Neural crest cell (in vitro differentiated cells): ENCODE data around the gene SH2D1B. TPM values are rescaled to one million over a fixed set of nuclear protein-coding genes. Genes with fewer than 3 reads are reported as not detected.
A peak's percentile ranks its signal among the peaks of the same experiment; 100 is the strongest.
"Not testable (repeated sequence)": the region's sequence is repeated elsewhere in the genome, so short reads cannot be mapped to it uniquely, and the experiment has no call there.

Experiments
- DNase-seq: peaks from one replicate; pipeline ENCODE4 v3.0.0; 2021; ENCODE audit warnings: low read depth, mixed read lengths, low spot score
- H3K27ac Mint-ChIP-seq: one replicate; pipeline ENCODE4 v1.8.0; 2021; ENCODE audit warnings: mild to moderate bottlenecking, mixed read lengths; ENCODE audit not compliant: unreplicated experiment
- H3K27me3 Mint-ChIP-seq: 2 replicates; pipeline ENCODE4 v1.8.0; 2021; ENCODE audit warnings: low read depth, mild to moderate bottlenecking, mixed read lengths
- H3K36me3 Mint-ChIP-seq: 2 replicates; pipeline ENCODE4 v1.8.0; 2021; ENCODE audit warnings: low read depth, mild to moderate bottlenecking, mixed read lengths
- H3K4me1 Mint-ChIP-seq: 2 replicates; pipeline ENCODE4 v1.8.0; 2021; ENCODE audit warnings: mixed read lengths
- H3K4me3 Mint-ChIP-seq: one replicate; pipeline ENCODE4 v1.8.0; 2021; ENCODE audit warnings: mild to moderate bottlenecking, mixed read lengths
- H3K9me3 Mint-ChIP-seq: 2 replicates; pipeline ENCODE4 v1.8.0; 2021; ENCODE audit warnings: mixed read lengths
- CTCF ChIP-seq: fragments of 200-600 bp; sonication (generic); conservative IDR thresholded peaks from 2 replicates; pipeline ENCODE4 v1.5.0; 2021; ENCODE audit warnings: antibody characterized with exemption, mild to moderate bottlenecking
- total RNA-seq: library from RNA; stranded (reverse); gene quantifications from 2 replicates; pipeline ENCODE4 v1.2.1, GENCODE V29; 2021

The SH2D1B gene
- total RNA-seq, 1 donor from 2014 or later = not detected

- H3K4me3 Mint-ChIP-seq = no peak overlapping the region
- H3K4me1 Mint-ChIP-seq = peaks cover 14% of the 10 kb centered on the region
- H3K36me3 Mint-ChIP-seq = peaks cover 3% of the 10 kb centered on the region
- no peaks in the 10 kb centered on the region for H3K9me3 Mint-ChIP-seq
- no peak for DNase-seq
- no peaks in the 10 kb centered on the region for H3K27me3 Mint-ChIP-seq
- no peak overlapping the region for H3K27ac Mint-ChIP-seq
- TF ChIP-seq CTCF = no peak
These were observed 53.0 kb downstream of the SH2D1B start for GRCh38 chr1:162358928-162359327.

- Mint-ChIP-seq H3K27me3 (no peaks in the 10 kb centered on the region), H3K27ac (no peak overlapping the region), H3K36me3 (peaks cover 6% of the 10 kb centered on the region), H3K4me3 (no peak overlapping the region), H3K9me3 (no peaks in the 10 kb centered on the region), H3K4me1 (peaks cover 20% of the 10 kb centered on the region)
- no peak for DNase-seq
- TF ChIP-seq CTCF = peak; percentile 56
These were observed 54.2 kb downstream of the SH2D1B start for GRCh38 chr1:162357681-162358266.

GRCh38 chr1:162353702-162354101 lies 58.2 kb downstream of the SH2D1B start:
- no peak overlapping the region for H3K27ac Mint-ChIP-seq
- no peak for TF ChIP-seq CTCF

GRCh38 chr1:162353078-162353477 lies 58.9 kb downstream of the SH2D1B start:
- no peak for DNase-seq
- no peak for TF ChIP-seq CTCF
- Mint-ChIP-seq H3K9me3 (no peaks in the 10 kb centered on the region), H3K4me1 (peaks cover 23% of the 10 kb centered on the region), H3K27ac (peak overlapping the region; percentile 65), H3K36me3 (peaks cover 12% of the 10 kb centered on the region), H3K27me3 (no peaks in the 10 kb centered on the region), H3K4me3 (no peak overlapping the region)

More at GRCh38 chr1:162353702-162354101, 58.2 kb downstream of the SH2D1B start:
- Mint-ChIP-seq H3K4me3 (no peak overlapping the region), H3K36me3 (peaks cover 12% of the 10 kb centered on the region), H3K4me1 (peaks cover 28% of the 10 kb centered on the region), H3K9me3 (no peaks in the 10 kb centered on the region), H3K27me3 (no peaks in the 10 kb centered on the region)
- DNase-seq = no peak

- Mint-ChIP-seq H3K36me3 (peaks cover 12% of the 10 kb centered on the region), H3K4me1 (peaks cover 16% of the 10 kb centered on the region)
- H3K27ac Mint-ChIP-seq, DNase-seq, H3K27me3 Mint-ChIP-seq, H3K4me3 Mint-ChIP-seq, H3K9me3 Mint-ChIP-seq: not testable (repeated sequence)
These were observed 60.1 kb downstream of the SH2D1B start for GRCh38 chr1:162351874-162352273.

GRCh38 chr1:162351246-162351842 lies 60.6 kb downstream of the SH2D1B start:
- Mint-ChIP-seq H3K36me3 (peaks cover 12% of the 10 kb centered on the region), H3K9me3 (no peaks in the 10 kb centered on the region), H3K4me1 (peaks cover 16% of the 10 kb centered on the region), H3K4me3 (no peak overlapping the region), H3K27me3 (no peaks in the 10 kb centered on the region), H3K27ac (no peak overlapping the region)
- TF ChIP-seq CTCF = no peak
- no peak for DNase-seq
